NCI-H2171 treated with DMSO at 0.1 percent for 48 hours (cell line): ENCODE measurements around the gene ADGRF5.

Experiments used
- DNase-seq: peaks from one replicate; lab custom pipeline; 2025; lab: John Stamatoyannopoulos, UW

ADGRF5 gene

GRCh38 chr6:46921731-46922130 lies at the start of gene ADGRF5:
ADGRF5 (minus strand) TSS chr6:46921938; CDS start chr6:46906762, 15,176 bp downstream.
- no peak for DNase-seq

GRCh38 chr6:46969206-46969605 lies 47.5 kb upstream of the ADGRF5 start:
- DNase-seq, result no peak

GRCh38 chr6:46967826-46968349 lies 46.1 kb upstream of the ADGRF5 start:
- DNase-seq, result no peak

- DNase-seq, result no peak
These were observed 43.2 kb upstream of the ADGRF5 start for GRCh38 chr6:46964716-46965519.

- DNase-seq, result no peak
These were observed 41.9 kb upstream of the ADGRF5 start for GRCh38 chr6:46963626-46964025.

GRCh38 chr6:46963039-46963438 lies 41.3 kb upstream of the ADGRF5 start:
- DNase-seq, result no peak

GRCh38 chr6:46961711-46962110 lies 40.0 kb upstream of the ADGRF5 start:
- DNase-seq, result no peak

GRCh38 chr6:46961232-46961631 lies 39.5 kb upstream of the ADGRF5 start:
- DNase-seq, result no peak

GRCh38 chr6:46959419-46959818 lies 37.7 kb upstream of the ADGRF5 start:
- DNase-seq, result no peak

GRCh38 chr6:46956409-46956808 lies 34.7 kb upstream of the ADGRF5 start:
- DNase-seq, result no peak

- DNase-seq, result peak; percentile 84
These were observed 33.2 kb upstream of the ADGRF5 start for GRCh38 chr6:46954837-46955451.

GRCh38 chr6:46953921-46954320 lies 32.2 kb upstream of the ADGRF5 start:
- peak; percentile 18 for DNase-seq

- no peak for DNase-seq
These were observed 28.0 kb upstream of the ADGRF5 start for GRCh38 chr6:46949632-46950280.

GRCh38 chr6:46948699-46949098 lies 27.0 kb upstream of the ADGRF5 start:
- no peak for DNase-seq

- no peak for DNase-seq
These were observed 25.8 kb upstream of the ADGRF5 start for GRCh38 chr6:46947497-46947896.

GRCh38 chr6:46940433-46941226 lies 18.9 kb upstream of the ADGRF5 start:
- DNase-seq, result no peak

- no peak for DNase-seq
These were observed 15.9 kb upstream of the ADGRF5 start for GRCh38 chr6:46937642-46938041.

GRCh38 chr6:46935687-46936086 lies 13.9 kb upstream of the ADGRF5 start:
- no peak for DNase-seq

- DNase-seq, result no peak
These were observed 12.0 kb upstream of the ADGRF5 start for GRCh38 chr6:46933751-46934150.

- DNase-seq, result no peak
These were observed 11.0 kb upstream of the ADGRF5 start for GRCh38 chr6:46932526-46933319.

- DNase-seq, result no peak
These were observed 9.7 kb upstream of the ADGRF5 start for GRCh38 chr6:46931416-46931815.
